ENCODE data around the gene BICRA.

The BICRA gene

GRCh38 chr19:47674548-47674947 is 65.6 kb downstream of the BICRA start:
- no peak for DNase-seq (ENCODE audit: low read depth)
- no peak for TF ChIP-seq CTCF (IDR thresholded peaks at IDR 0.05; ENCODE audit: low read length, missing control alignments)
- no peak overlapping the region for H3K4me3 ChIP-seq (replicated peaks; ENCODE audit: low read depth, low read length)

- DNase-seq (ENCODE audit: low read depth), result no peak
- no peak overlapping the region for H3K4me3 ChIP-seq (replicated peaks; ENCODE audit: low read depth, low read length)
- TF ChIP-seq CTCF (IDR thresholded peaks at IDR 0.05; ENCODE audit: low read length, missing control alignments), result no peak
These were observed 66.3 kb downstream of the BICRA start for GRCh38 chr19:47675271-47675670.

- no peak for TF ChIP-seq CTCF (IDR thresholded peaks at IDR 0.05; ENCODE audit: low read length, missing control alignments)
- H3K4me3 ChIP-seq (replicated peaks; ENCODE audit: low read depth, low read length), result no peak overlapping the region
- DNase-seq (ENCODE audit: low read depth), result no peak
These were observed 66.9 kb downstream of the BICRA start for GRCh38 chr19:47675859-47676258.

GRCh38 chr19:47676811-47677210 is 67.9 kb downstream of the BICRA start:
- TF ChIP-seq CTCF (IDR thresholded peaks at IDR 0.05; ENCODE audit: low read length, missing control alignments), result no peak
- DNase-seq (ENCODE audit: low read depth), result no peak
- no peak overlapping the region for H3K4me3 ChIP-seq (replicated peaks; ENCODE audit: low read depth, low read length)

GRCh38 chr19:47679251-47679900 is 70.4 kb downstream of the BICRA start:
- no peak for DNase-seq (ENCODE audit: low read depth)
- TF ChIP-seq CTCF (IDR thresholded peaks at IDR 0.05; ENCODE audit: low read length, missing control alignments), result no peak
- H3K4me3 ChIP-seq (replicated peaks; ENCODE audit: low read depth, low read length), result no peak overlapping the region

- DNase-seq (ENCODE audit: low read depth), result no peak
- H3K4me3 ChIP-seq (replicated peaks; ENCODE audit: low read depth, low read length), result no peak overlapping the region
- no peak for TF ChIP-seq CTCF (IDR thresholded peaks at IDR 0.05; ENCODE audit: low read length, missing control alignments)
These were observed 71.3 kb downstream of the BICRA start for GRCh38 chr19:47679922-47680857.
